DMS 273 (cell line): ENCODE results near the gene FRMPD2.

Experiments
- DNase-seq: peaks from one replicate; lab custom pipeline; 2025; ENCODE audit not compliant: unreplicated experiment; lab: John Stamatoyannopoulos, UW

The FRMPD2 gene, protein sequence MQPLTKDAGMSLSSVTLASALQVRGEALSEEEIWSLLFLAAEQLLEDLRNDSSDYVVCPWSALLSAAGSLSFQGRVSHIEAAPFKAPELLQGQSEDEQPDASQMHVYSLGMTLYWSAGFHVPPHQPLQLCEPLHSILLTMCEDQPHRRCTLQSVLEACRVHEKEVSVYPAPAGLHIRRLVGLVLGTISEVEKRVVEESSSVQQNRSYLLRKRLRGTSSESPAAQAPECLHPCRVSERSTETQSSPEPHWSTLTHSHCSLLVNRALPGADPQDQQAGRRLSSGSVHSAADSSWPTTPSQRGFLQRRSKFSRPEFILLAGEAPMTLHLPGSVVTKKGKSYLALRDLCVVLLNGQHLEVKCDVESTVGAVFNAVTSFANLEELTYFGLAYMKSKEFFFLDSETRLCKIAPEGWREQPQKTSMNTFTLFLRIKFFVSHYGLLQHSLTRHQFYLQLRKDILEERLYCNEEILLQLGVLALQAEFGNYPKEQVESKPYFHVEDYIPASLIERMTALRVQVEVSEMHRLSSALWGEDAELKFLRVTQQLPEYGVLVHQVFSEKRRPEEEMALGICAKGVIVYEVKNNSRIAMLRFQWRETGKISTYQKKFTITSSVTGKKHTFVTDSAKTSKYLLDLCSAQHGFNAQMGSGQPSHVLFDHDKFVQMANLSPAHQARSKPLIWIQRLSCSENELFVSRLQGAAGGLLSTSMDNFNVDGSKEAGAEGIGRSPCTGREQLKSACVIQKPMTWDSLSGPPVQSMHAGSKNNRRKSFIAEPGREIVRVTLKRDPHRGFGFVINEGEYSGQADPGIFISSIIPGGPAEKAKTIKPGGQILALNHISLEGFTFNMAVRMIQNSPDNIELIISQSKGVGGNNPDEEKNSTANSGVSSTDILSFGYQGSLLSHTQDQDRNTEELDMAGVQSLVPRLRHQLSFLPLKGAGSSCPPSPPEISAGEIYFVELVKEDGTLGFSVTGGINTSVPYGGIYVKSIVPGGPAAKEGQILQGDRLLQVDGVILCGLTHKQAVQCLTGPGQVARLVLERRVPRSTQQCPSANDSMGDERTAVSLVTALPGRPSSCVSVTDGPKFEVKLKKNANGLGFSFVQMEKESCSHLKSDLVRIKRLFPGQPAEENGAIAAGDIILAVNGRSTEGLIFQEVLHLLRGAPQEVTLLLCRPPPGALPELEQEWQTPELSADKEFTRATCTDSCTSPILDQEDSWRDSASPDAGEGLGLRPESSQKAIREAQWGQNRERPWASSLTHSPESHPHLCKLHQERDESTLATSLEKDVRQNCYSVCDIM (N-terminal part only)

DNA sequence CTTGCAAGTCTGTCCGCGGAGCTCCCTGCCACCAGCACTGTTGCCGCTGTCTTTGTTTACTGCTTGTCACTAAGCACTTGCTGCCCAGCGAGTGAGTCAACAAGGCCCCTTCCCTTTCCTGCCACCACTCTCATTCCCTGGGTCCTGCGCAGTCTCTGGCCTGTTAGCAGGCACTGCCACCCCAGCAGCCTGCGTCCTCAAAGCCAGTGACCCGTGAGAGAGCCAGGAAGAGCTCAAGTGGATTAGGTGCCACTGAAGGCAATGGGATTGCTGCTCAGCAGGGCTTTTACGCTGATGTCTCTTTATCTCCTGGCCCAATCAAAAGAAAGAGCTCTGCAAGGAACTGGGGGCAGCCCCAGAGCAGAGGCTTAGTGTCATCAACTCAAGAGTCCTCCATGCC lies at the start of gene FRMPD2:
Gene FRMPD2 (minus strand): TSS at position 61 of the 400 bp plus-strand sequence. CDS start 129 bp downstream, outside the sequence.
- DNase-seq, result no peak

DNA sequence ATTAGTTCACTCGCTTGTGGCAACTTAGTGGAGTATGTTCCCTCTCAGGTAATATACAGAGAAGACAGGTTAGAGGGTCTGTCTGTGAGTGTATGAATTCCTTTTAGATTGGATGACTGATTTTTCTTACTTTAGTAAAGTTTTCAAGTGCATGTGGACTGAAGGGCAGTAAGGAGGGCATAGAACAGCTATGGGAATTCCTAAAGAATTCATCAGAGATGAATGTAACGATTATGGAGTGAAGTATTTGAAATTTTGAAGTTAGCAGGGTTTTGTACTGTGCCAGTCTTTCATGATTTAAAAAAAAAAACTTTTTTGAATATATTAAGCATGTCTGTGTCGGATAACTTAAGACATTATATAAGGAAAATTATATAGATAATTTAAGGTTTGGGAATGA lies 47.5 kb upstream of the FRMPD2 start:
- DNase-seq, result no peak

DNA sequence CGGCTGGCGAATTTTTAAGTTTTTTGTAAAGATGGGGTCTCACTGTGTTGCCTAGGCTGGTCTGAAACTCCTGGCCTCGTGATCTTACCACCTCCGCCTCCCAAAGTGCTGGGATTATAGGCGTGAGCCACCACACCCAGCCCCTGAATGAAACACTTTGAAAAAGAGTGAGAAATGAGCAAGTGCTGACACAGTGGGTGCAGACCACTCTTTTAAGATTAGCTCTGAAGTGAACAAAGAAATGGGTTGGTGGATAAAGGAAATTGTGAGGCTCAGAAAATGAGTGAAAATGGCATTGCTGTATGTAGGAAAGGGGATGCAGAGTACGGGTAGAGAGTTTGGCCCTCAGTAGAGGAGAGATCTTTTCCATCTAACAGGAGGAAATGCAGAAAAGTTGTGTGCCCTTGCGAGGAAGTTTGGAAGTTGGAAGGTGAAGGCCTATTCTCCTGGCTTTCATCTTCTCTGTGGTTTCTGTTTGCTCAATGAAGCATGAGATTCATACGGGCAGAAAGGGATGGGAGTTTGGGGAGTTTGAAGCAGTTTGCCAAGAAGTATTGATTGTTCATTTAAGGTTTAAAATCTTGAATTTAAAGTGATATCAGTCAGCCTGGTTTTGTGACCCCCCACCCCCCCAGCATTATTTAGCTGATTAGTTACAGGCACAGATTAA lies 43.0 kb upstream of the FRMPD2 start:
- DNase-seq, result no peak

- DNase-seq, result no peak
Observed at GRCh38 chr10:48316236-48316635, 41.7 kb upstream of the FRMPD2 start.

- no peak for DNase-seq
Observed at GRCh38 chr10:48314107-48314506, 39.6 kb upstream of the FRMPD2 start.

DNA sequence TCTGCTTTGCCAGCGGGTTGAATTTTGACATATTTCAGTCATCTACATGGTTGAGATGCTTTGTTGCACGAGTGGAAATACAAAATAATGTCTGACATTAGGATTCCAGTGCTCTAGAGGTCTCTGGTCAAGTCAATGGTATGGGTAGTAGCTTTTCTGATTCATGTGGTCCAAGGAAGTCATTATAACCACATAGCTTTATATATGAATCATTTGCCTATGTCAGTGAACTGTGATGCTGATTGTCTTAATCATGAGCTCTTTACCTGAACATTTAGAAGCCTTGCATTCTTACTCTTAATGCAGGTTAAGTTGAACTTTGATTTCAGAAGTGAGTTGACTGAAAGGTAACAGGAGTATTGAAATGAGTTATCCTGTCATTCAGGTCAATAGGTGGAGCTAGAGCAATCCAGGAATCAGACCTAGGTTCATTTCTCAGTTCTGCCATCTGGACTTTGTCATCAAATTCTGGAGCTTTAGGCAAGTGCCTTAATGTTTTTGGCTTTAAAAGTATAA lies 35.3 kb upstream of the FRMPD2 start:
- DNase-seq, result peak; percentile 38

- peak; percentile 17 for DNase-seq
Observed at GRCh38 chr10:48307711-48308018, 33.2 kb upstream of the FRMPD2 start.

DNA sequence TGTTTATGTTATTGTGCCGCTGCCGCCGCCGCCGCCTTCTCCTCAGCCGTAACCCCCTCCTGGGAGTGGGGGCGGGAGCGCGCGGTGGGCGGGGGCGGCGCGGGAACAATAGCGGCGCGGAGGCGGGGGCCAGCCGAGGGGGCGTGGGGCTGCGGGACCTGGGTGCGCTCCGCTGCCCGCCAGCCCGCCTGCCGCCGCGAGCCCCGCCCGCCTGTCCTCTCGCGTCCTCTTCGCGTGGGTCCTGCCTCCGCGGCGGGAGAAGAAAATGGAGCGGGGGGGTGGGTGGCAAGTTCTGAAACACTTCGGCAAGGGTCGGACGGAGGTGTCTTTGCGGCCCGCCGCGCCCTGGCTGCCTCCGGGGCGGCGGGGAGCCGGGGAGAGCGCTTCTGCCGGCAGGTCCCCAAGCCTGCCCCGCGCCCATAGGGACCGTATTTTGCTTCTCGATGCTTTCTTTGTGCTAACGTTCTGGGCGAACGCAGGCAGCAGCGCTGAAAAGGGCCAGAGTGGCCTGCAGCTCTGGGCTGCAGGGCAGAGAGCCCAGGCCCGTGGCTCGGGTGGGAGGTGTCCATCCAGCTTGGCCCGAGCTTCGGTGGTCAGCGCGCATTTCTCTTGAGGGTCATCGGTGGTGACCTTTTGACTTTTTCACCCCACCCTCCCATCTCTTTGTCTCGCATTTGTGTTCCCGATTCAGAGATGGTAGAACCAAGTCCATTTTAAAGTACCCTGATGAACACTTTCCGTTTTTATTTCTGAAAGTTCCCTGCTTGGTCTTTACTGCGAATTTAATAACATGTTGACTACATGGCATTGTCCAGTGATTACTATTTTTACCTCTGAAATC lies 32.6 kb upstream of the FRMPD2 start:
- peak; percentile 73 for DNase-seq

- peak; percentile 94 for DNase-seq
Observed at GRCh38 chr10:48306265-48306869, 31.9 kb upstream of the FRMPD2 start, which contains the start of gene MAPK8. MAPK8 (plus strand) TSS chr10:48306677; CDS start chr10:48401661, 94,984 bp downstream.

DNA sequence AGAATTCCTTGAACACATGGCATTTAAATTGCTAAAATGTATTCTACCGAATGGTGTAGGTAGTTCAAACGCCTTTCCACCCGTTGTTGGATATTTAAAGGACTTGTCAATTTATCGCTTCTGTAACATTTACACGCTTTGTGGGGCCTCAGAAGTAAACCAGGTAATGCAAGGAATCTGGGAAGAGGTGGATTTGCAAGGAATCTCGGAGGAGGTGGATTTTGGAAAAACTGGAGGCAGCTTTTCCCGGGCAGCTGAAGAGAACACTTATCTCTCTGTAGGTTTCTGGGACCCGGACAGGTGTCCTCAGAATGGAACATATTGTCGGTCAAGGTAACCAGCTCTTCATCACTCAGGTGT lies 31.4 kb upstream of the FRMPD2 start:
- no peak for DNase-seq

DNA sequence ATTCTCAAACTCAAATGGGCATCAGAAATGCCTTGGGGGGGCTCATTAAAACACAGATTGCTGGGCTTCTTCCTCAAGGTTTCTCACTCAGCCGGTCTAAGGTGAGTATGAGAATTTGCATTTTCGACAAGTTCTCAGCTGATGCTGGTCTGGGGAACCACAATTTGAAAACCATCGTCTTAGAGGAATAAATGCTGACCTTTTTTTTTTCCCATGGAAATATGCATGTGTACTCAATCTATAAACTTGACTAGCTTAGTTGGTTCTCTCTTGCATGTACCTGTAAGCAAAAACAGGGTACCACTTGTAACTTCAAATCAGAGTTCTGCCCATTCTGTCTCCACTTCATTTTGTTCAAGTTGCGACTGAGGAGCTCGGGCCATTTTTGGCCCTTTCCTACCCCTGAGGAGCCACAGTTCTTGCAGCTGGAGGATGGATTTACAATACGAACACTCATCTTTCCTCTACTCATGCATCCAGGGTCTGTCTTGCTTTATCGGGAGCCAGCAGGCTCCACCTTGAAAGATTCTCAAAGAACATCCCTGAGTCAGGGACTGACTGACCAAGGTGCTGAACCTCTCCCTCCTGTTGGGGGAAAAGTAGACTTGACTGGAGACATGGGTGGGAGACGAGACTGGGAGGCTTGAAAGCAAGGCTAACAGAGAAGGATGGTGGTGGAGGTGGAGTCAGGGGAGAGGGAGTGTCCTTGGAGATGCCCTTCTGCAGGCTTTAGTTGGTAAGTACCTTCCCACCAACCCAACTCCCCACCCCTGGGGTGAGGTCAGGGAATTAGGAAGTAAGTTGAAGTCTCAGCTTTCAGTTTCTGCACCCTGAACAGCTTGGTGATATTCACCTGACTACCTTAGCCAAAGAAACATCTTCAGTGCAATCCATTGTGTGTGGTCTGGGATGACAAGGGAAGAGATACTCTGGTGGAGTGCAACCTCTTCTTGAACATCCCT lies 28.3 kb upstream of the FRMPD2 start:
- no peak for DNase-seq

DNA sequence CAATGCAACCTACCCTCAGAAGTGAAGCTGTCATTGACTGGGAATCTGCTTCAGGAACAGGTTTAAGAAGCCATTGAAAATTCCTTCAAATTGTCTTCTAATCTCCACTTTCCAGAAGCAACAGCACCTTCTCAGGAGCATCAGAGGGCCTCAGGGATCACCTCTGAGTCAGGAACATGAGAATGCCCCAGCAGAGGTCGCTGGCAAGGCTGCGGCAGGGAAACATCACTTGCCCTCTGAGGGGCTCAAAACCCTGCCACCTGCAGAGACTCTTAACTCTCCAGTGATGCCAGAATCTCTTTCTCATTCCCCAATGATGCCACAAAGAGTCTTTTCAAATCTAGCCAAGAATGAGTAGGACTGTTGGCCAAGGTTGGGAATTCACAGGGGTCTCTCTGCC lies 26.1 kb upstream of the FRMPD2 start:
- no peak for DNase-seq

DNA sequence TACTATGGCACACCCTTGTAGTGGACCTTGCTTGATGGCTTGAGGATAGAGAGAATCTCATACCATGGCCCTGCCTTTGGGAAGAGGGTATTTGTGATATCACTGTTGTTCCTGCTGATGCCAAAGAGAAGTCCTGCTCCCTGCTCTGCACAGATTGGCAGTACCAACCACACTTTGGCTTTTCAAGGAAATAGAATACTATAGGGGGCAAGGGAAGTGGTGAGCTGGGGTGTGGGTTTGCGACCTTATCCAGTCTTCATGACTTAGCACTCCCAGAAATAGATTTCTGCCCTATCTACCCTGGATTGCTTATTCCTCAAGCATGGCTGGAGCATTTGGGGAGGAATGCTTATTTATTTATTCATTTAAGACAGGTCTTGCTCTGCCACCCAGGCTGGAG lies 25.2 kb upstream of the FRMPD2 start:
- DNase-seq, result no peak

- no peak for DNase-seq
Observed at GRCh38 chr10:48299066-48299465, 24.6 kb upstream of the FRMPD2 start.

GRCh38 chr10:48296576-48297098 lies 22.1 kb upstream of the FRMPD2 start:
- DNase-seq, result no peak

DNA sequence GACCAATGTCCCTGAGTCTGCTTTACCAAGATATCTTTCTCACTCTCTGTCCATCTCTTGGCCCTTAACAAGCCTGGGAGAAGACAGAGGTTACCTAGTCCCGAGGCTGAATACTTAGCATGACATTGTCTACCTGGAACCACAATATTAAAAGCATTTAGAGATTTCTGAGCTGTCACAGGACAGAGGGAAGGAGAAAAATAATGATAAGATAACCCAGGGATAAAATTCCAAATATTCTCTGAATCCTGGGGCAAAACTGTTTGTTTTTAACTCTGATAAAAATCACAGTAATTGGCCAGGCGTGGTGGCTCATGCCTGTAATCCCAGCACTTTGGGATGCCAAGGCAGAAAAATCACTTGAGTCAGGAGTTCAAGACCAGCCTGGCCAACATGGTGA lies 19.9 kb upstream of the FRMPD2 start:
- no peak for DNase-seq

DNA sequence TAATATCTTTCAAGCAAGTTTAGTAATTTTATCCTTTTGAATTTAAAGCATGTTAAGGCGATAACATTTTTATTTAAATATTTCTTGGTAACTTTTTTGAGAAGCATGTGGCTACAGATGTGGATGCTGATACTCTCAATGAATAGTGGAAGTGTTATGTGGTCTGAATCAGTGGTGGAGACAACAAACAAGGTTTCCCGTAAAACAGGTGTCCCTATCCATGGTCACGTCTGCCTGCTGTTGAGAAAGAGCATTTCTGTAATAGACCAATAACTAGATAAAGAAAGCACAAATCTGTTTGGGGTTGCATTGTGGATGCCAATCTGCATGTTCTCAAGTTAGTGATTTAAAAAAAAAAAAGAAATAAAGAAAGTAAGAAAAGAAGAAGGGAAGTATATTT lies 18.1 kb upstream of the FRMPD2 start:
- DNase-seq, result no peak

DNA sequence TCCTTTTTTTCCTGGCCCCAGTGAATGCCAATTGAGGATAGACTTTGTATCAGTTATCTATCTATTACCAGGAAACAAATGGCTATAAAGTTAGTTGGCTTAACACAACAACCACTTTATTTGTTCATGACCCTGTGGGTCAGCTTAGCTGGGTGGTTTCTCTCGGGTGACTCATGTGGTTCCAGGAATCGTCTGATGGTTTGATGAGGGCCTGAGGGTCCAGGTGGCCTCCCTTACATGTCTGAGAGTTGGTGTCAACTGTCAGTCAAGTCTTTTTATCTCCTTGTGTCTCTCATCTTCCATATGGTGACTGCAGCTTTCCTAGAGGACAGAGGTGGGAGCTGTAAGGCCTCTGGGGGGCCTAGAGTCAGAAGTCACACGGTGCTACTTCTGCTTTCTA lies 16.7 kb upstream of the FRMPD2 start:
- no peak for DNase-seq
